Skeletal muscle satellite cell (primary cell): ENCODE measurements around the gene LYPD1.

Experiments used
- H3K27me3 ChIP-seq: 2 replicates; pipeline ENCODE4 v1.7.0; 2013; ENCODE audit warnings: low read length; ENCODE audit not compliant: control insufficient read depth, insufficient read depth
- H3K36me3 ChIP-seq: 2 replicates; pipeline ENCODE4 v1.7.0; 2013; ENCODE audit warnings: mild to moderate bottlenecking, control low read depth, low read length; ENCODE audit not compliant: insufficient read depth
- H3K4me1 ChIP-seq: 2 replicates; pipeline ENCODE4 v1.7.0; 2013; ENCODE audit warnings: low read length; ENCODE audit not compliant: control insufficient read depth, insufficient read depth
- H3K4me2 ChIP-seq: 2 replicates; pipeline ENCODE4 v1.7.0; 2013; ENCODE audit warnings: mild to moderate bottlenecking, low read length
- H3K4me3 ChIP-seq: 2 replicates; pipeline ENCODE4 v1.7.0; 2013; ENCODE audit warnings: low read length
- H3K9ac ChIP-seq: 2 replicates; pipeline ENCODE4 v1.7.0; 2013; ENCODE audit warnings: mild to moderate bottlenecking, low read depth, low read length, moderate library complexity
- H3K9me3 ChIP-seq: replicated peaks from 2 replicates; pipeline ENCODE4 v1.7.0; 2013; ENCODE audit warnings: mild to moderate bottlenecking, control low read depth, low read length

LYPD1 gene

DNA sequence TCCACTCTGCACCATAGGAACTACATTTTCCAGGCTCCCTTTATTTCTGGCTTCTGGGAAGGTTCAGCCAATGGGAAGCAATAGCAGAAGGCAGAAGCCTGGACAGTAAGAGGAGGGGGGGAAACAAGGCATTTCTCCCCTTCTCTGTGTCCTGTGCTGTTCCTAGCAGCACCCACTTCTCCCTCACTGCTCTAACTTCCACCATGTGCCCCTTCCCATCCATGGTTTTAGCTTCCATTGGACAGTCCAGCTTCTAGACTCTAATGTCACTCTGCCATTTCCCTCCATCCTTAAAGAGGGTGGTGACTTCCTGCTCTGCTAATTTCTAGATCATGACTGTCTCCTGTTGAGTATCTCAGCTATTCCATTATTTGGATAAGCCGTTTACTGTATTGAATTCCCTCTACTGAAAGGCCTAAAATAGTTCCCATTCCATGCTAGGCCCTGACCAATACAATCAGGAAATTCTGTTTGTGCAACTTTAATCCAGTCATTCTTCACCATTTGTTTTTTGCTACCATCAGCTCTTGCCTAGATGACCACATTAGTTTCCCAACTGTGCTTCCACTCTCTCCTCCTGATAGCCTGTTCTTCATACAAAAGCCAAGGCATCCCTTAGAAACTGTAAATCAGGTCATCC, 20.8 kb upstream of the LYPD1 start:
- Histone ChIP-seq H3K36me3 (no peaks in the 10 kb centered on the region), H3K9me3 (no peaks in the 10 kb centered on the region), H3K4me3 (no peak overlapping the region), H3K27me3 (no peaks in the 10 kb centered on the region), H3K9ac (no peak overlapping the region), H3K4me1 (no peaks in the 10 kb centered on the region), H3K4me2 (no peak overlapping the region)

DNA sequence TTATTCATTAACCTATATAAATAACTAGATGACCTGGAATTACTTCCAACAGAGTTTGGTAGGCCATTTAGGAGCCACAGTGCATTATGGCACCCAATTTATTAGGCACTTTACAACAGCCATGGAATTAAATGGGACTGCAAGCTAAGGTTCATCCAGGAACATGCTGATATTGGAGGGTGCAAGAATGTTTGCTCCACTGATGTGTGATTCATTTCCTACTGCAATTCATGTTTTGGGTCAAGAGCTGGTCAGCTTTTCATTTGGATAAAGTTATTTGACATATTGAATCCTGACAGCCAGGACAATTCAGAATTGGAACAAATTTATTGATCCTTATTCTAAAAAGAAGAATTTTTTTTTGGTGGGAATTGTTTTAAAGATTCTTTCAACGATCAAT, 11.8 kb upstream of the LYPD1 start:
- Histone ChIP-seq H3K4me3 (no peak overlapping the region), H3K27me3 (no peaks in the 10 kb centered on the region), H3K9me3 (no peaks in the 10 kb centered on the region), H3K4me1 (no peaks in the 10 kb centered on the region), H3K4me2 (no peak overlapping the region), H3K36me3 (no peaks in the 10 kb centered on the region), H3K9ac (no peak overlapping the region)

DNA sequence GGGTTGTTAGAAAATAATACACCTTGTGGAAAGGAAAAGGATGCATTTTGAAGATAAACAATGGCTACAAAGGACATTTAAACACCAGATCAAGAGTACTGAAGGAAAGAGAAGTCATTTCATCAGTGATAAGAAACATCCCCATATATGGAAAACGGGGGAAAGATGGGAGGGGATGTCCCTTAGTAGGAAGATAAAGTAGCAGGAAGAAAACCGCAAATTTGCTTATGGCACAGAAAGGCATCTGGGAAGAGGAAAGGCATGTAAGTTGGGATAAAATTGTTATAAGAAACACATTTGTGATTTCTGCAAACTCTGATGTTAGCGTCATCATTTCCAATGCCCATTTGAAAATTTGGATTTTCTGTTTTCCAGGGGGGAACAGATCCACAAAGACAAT, 10.5 kb upstream of the LYPD1 start:
- Histone ChIP-seq H3K9ac (no peak overlapping the region), H3K36me3 (no peaks in the 10 kb centered on the region), H3K4me3 (no peak overlapping the region), H3K27me3 (no peaks in the 10 kb centered on the region), H3K9me3 (no peaks in the 10 kb centered on the region), H3K4me2 (no peak overlapping the region), H3K4me1 (no peaks in the 10 kb centered on the region)

DNA sequence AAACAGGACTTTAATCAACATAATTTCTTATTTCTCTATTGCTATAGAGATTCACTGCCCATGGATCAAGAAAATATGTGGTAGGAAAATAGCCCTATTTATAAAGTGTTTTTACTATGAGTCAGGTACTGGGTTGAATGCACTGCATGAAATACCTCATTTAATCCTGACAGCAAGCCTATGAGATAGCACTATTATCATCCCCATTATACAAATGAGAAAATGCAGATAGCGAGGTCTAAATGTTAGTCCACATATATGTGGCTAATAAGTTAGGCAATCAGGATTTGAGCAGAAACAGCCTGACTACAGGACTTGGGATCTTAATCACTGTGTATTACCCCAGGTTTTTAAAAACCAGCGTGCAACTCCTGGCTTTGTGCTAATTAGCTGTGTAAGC, 8.5 kb upstream of the LYPD1 start:
- Histone ChIP-seq H3K4me2 (no peak overlapping the region), H3K9ac (no peak overlapping the region), H3K4me1 (no peaks in the 10 kb centered on the region), H3K4me3 (no peak overlapping the region), H3K27me3 (no peaks in the 10 kb centered on the region), H3K9me3 (no peaks in the 10 kb centered on the region), H3K36me3 (no peaks in the 10 kb centered on the region)

DNA sequence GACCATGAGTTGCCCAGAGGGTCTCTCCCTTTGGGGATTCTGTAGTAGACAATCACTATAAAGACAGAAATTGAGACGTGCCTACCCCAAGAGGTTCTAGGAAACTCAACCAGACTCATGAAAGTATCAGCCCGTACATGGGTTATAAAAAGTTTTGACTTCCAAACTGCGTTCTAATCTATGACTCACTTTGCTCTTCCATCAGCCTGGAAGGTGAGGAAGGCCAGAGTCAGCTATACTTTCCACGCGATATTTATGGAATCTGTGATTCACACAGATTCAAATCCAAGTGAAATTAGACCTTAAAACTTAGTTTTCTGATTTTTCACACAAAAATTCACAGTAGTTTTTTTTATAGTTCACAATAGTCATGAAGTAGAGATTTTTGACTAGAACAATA, 7.7 kb upstream of the LYPD1 start:
- Histone ChIP-seq H3K9me3 (no peaks in the 10 kb centered on the region), H3K4me1 (no peaks in the 10 kb centered on the region), H3K36me3 (no peaks in the 10 kb centered on the region), H3K27me3 (no peaks in the 10 kb centered on the region), H3K9ac (no peak overlapping the region), H3K4me2 (no peak overlapping the region), H3K4me3 (no peak overlapping the region)

DNA sequence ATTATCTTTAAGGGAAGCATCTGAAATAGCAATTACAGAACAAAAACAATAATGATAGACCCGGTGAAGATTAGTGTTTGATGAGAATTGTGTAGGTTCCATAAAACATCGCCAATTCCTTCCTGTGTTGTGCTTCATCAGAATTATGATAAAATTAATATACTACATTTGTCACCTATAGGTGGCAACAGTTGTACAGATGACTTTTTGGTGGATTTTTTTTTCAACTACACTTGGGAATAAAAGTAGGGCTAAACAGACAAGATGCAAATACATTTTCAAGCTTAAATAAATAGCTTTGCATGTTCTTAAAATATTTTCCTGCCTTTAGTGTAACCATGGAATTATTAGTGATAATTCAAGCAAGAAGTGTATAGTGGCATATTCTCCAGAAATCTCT, 7.0 kb upstream of the LYPD1 start:
- no peak overlapping the region for H3K4me2 ChIP-seq

GRCh38 chr2:132671151-132671835, 1.3 kb upstream of the LYPD1 start:
- H3K9ac ChIP-seq: no peak overlapping the region
- H3K4me3 ChIP-seq: peak overlapping the region; percentile 58
- H3K27me3 ChIP-seq: peaks cover 49% of the 10 kb centered on the region
- peaks cover 24% of the 10 kb centered on the region for H3K4me1 ChIP-seq
- H3K4me2 ChIP-seq: peak overlapping the region; percentile 84
- H3K36me3 ChIP-seq: no peaks in the 10 kb centered on the region
- H3K9me3 ChIP-seq: no peaks in the 10 kb centered on the region

More for the DNA sequence above, 7.0 kb upstream of the LYPD1 start:
- H3K9ac ChIP-seq: no peak overlapping the region
- H3K4me3 ChIP-seq: no peak overlapping the region
- H3K36me3 ChIP-seq: no peaks in the 10 kb centered on the region
- H3K27me3 ChIP-seq: no peaks in the 10 kb centered on the region
- no peaks in the 10 kb centered on the region for H3K4me1 ChIP-seq
- no peaks in the 10 kb centered on the region for H3K9me3 ChIP-seq

GRCh38 chr2:132670496-132671150, 618 bp upstream of the LYPD1 start:
- H3K27me3 ChIP-seq: peaks cover 51% of the 10 kb centered on the region

GRCh38 chr2:132668987-132669907, 758 bp downstream of the LYPD1 start:
- Histone ChIP-seq H3K9me3 (no peaks in the 10 kb centered on the region), H3K27me3 (peaks cover 51% of the 10 kb centered on the region), H3K9ac (no peak overlapping the region), H3K4me3 (peak overlapping the region; percentile 58), H3K4me1 (peaks cover 24% of the 10 kb centered on the region), H3K36me3 (no peaks in the 10 kb centered on the region), H3K4me2 (peak overlapping the region; percentile 84)

More at GRCh38 chr2:132670496-132671150, 618 bp upstream of the LYPD1 start:
- Histone ChIP-seq H3K9me3 (no peaks in the 10 kb centered on the region), H3K9ac (no peak overlapping the region), H3K4me3 (peak overlapping the region; percentile 58), H3K4me2 (peak overlapping the region; percentile 84), H3K4me1 (peaks cover 24% of the 10 kb centered on the region), H3K36me3 (no peaks in the 10 kb centered on the region)

GRCh38 chr2:132668189-132668823, 1.7 kb downstream of the LYPD1 start:
- Histone ChIP-seq H3K9ac (no peak overlapping the region), H3K4me2 (no peak overlapping the region), H3K36me3 (no peaks in the 10 kb centered on the region), H3K4me1 (peaks cover 24% of the 10 kb centered on the region), H3K9me3 (no peaks in the 10 kb centered on the region), H3K4me3 (no peak overlapping the region), H3K27me3 (peaks cover 51% of the 10 kb centered on the region)

DNA sequence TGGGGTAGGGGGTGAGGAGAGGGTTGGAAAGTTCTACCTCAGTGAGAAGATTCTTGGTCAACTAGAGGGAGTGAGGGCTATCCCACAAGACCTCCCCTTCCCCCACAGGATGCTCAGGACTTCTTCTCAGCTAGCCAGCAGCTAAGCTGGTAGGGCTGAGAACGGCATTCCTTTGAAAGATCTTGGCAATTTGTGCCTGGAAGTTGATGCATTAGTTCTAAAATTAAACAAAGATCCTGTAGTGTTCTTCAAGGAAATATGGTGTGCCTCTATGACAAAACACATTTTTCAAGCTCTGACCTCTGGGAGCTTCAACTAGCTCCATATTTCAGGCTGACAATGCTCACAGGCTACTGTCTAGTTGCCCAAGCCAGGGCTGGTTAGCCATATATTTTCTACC, 2.3 kb downstream of the LYPD1 start:
- no peak overlapping the region for H3K4me2 ChIP-seq
- H3K9me3 ChIP-seq: no peaks in the 10 kb centered on the region
- peaks cover 24% of the 10 kb centered on the region for H3K4me1 ChIP-seq
- H3K9ac ChIP-seq: no peak overlapping the region
- no peaks in the 10 kb centered on the region for H3K36me3 ChIP-seq
- H3K27me3 ChIP-seq: peaks cover 51% of the 10 kb centered on the region
- H3K4me3 ChIP-seq: no peak overlapping the region
